Choroid plexus epithelial cell (primary cell): ENCODE measurements around the gene TAPBP.

ENCODE experiments used
- DNase-seq: peaks from one replicate; pipeline ENCODE4 v3.0.0-alpha.2; 2010; ENCODE audit warnings: low read depth
- H3K4me3 ChIP-seq: 2 replicates; pipeline ENCODE4 v1.5.1; 2011; ENCODE audit warnings: low read depth, mild to moderate bottlenecking, control low read depth, low read length, moderate library complexity
- CTCF ChIP-seq: conservative IDR thresholded peaks from 2 replicates; pipeline ENCODE4 v1.5.1; 2011; ENCODE audit warnings: low read depth, mild to moderate bottlenecking, control low read depth, inconsistent platforms, low read length, moderate library complexity

The TAPBP gene

GRCh38 chr6:33273924-33274902 is 39.7 kb downstream of the TAPBP start:
- H3K4me3 ChIP-seq: peak overlapping the region; percentile 97
- no peak for TF ChIP-seq CTCF
- no peak for DNase-seq

GRCh38 chr6:33273129-33273923 is 40.6 kb downstream of the TAPBP start:
- TF ChIP-seq CTCF: no peak
- DNase-seq: no peak
- H3K4me3 ChIP-seq: peak overlapping the region; percentile 97

GRCh38 chr6:33272275-33273128 is 41.4 kb downstream of the TAPBP start:
- peak overlapping the region; percentile 97 for H3K4me3 ChIP-seq
- no peak for DNase-seq
- no peak for TF ChIP-seq CTCF

DNA sequence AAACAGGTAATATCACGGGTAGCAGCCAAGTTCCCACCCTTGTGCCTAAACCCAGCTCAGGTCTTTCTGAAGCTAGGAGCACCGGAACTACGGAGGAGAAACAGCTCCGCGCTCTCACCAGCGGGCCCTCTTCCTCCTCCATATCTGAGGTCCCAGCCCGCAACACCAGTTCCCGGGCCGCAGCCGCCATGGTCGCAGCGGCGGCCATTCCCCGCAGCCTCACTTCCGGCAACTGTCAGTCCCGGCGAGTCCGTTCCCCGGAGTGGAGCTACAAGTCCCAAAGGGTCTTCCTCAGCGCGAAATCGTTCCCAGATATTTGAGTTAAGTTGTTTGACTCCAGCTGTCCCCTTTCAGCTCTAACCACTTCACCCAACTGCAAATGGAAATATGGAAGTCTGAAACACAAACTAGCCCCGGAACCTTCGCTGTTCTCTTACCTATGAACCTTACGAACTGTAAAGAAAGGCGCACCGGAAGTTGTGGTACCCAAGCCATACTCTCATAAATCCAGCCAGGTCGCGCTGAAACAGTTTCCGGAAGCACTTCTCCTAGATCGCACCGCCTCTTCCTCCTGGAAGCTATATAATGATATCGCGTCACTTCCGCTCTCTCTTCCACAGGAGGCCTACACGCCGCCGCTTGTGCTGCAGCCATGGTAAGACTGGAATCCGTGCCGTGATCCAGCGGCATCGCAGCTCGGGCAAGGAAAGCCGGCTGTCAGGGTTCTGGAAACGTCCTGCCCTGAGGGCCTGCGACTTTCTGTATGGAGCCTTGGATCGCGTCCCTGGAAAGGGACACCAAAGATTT is 42.2 kb downstream of the TAPBP start, which contains the start of the genes RPS18 and VPS52:
TSS of gene RPS18 (plus strand) at position 608 of the 807 bp plus-strand sequence. CDS start at position 653, 45 bp downstream.
TSS of gene VPS52 (minus strand) at position 409 of the 807 bp plus-strand sequence. CDS start at position 208, 201 bp downstream.
- DNase-seq: peak; percentile 100
- TF ChIP-seq CTCF: no peak
- H3K4me3 ChIP-seq: peak within 1 kb of the TSS; percentile 97

DNA sequence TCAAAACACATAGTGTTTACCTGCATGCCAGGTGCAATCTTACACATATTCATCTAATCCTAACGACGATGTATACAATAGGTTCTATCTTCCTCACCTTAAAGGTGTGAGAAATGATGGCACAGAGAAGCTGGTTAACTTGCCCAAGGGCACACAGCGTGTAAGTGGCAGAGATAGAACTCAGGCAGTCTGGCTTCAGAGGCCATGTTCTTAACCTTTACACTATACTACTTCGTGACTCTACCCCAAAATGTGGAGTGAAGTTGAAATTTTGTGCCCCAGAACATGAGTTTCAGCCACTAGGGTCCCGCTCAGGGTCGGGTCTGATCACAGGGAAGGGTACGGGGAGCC is 42.8 kb downstream of the TAPBP start:
- no peak for TF ChIP-seq CTCF
- DNase-seq: no peak
- peak overlapping the region; percentile 97 for H3K4me3 ChIP-seq
